ENCODE data around the gene TPCN2. TPM values are rescaled to one million over a fixed set of nuclear protein-coding genes. Genes with fewer than 3 reads are reported as not detected.

The TPCN2 gene
- total RNA-seq, 1 donor from 2014 or later = 6.8 TPM

DNA sequence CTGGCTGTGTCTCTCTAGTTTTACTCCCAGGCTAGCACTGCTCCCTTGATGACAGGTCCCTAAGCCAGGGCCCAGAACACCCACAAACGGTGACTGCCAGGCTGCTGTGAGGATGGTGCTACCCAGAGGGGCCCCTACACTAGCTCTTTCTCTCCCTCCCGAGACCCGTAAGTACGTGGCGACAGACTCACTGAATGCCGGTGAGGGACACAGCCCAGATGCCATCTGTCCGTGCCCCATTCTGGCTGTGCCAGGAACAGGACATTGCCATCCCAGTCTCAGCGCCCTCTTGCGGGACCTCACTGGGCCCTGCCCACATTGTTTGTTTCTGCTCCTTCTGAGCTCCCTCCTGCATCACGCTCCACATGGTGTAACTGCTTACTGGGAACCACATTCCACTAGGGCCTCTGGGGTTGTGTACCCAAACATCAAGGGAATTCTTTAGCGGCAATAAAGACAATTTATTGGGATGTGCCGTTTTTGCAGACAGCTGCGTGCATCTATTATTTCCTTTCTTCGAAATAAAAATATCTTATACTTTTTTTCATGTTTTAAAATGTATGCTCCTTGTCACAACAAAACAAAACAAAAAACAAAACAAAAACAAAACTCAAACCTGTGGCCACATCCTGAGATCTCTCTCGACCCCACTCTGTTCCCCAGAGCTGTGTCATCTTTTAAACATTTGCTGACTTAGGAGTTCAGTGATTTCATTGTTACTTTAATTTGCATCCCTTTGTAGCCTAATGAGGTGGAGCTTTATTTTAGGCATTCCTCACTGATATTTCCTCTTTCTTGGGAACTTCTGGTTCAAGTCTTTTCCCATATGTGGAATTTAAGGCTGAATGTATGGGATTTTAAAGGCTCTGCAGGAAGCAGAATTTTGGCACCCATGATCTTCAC lies 4.4 kb upstream of the TPCN2 start:
- Histone ChIP-seq H3K9me3 (ENCODE audit: control insufficient read depth in 3 of 3, low read length in 3 of 3) (no peaks in the 10 kb centered on the region), H3K36me3 (ENCODE audit: control insufficient read depth in 3 of 3, insufficient read depth in 3 of 3, low read length in 3 of 3) (no peaks in the 10 kb centered on the region), H3K9ac (ENCODE audit: low read depth in 1 of 3, low read length in 3 of 3) (peak overlapping the region in 2 of 3 donors; percentile 10 to 60), H3K27me3 (ENCODE audit: control insufficient read depth in 3 of 3, insufficient read depth in 3 of 3, low read length in 3 of 3) (peaks cover 0 to 9% (median 0%) of the 10 kb centered on the region in 3 donors), H3K27ac (ENCODE audit: low read depth, low read length) (no peak overlapping the region), H3K4me3 (ENCODE audit: low read length in 3 of 3) (peak overlapping the region in 1 of 3 donors; percentile 6), H3K4me1 (ENCODE audit: control insufficient read depth in 3 of 3, insufficient read depth in 3 of 3, low read length in 3 of 3) (peaks cover 0 to 16% (median 6%) of the 10 kb centered on the region in 3 donors)

DNA sequence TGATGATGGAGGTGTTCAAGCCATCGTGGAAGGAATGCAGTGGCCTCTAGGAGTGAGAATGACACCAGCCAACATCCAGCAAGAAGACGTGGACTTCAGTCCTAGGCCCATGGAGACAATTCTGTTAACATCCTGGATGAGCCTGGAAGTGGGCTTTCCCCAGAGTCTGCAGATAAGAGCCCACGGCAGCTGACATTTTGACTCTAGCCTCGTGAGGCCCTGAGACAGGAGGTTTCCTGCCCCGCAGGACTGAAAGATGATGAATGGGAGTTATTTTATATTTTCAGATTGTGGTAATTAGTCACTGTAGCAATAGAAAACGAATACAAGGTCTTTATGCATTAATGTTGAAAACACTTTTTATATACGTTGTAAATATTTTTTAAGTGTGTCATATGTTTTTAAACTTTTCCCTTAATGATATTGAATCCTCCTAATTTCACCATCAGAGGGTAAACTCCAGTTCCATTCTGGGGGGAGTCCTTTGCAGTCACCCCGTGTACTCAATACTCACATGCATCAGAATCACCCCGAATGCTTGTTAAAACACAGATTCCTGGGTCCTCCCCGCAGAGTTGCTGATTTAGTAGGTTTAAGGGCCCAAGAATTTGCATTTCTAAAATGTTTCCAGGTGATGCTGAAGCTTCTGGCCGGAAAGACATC lies 570 bp upstream of the TPCN2 start:
- Histone ChIP-seq H3K4me3 (ENCODE audit: low read length in 3 of 3) (peak overlapping the region; percentile 60 to 88 (median 83)), H3K27me3 (ENCODE audit: control insufficient read depth in 3 of 3, insufficient read depth in 3 of 3, low read length in 3 of 3) (peaks cover 0 to 3% (median 0%) of the 10 kb centered on the region in 3 donors), H3K4me1 (ENCODE audit: control insufficient read depth in 3 of 3, insufficient read depth in 3 of 3, low read length in 3 of 3) (peaks cover 14 to 48% (median 25%) of the 10 kb centered on the region in 3 donors), H3K9ac (ENCODE audit: low read depth in 1 of 3, low read length in 3 of 3) (no peak overlapping the region), H3K9me3 (ENCODE audit: control insufficient read depth in 3 of 3, low read length in 3 of 3) (no peaks in the 10 kb centered on the region), H3K36me3 (ENCODE audit: control insufficient read depth in 3 of 3, insufficient read depth in 3 of 3, low read length in 3 of 3) (no peaks in the 10 kb centered on the region), H3K27ac (ENCODE audit: low read depth, low read length) (no peak overlapping the region)

DNA sequence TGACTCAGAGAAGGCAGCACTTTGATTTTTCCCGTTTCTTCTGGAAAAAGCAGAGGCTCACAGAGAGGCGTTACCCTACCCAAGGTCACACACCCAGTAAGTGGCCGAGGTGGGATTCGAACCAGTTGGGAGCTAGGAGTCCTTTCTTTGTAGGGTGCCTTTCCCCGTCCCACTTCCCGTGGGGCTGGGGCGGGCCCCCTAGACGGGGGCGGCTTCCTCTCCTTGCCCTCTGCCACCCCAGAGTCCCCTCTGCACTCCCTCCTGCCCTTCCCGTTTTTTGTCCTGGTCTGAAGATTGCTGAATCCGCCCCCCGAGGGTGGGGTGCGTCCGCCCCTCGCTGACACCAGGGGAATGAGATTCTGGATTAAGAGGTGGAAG lies 747 bp downstream of the TPCN2 start:
- Histone ChIP-seq H3K36me3 (ENCODE audit: control insufficient read depth in 3 of 3, insufficient read depth in 3 of 3, low read length in 3 of 3) (peaks cover 3 to 5% (median 4%) of the 10 kb centered on the region in 3 donors), H3K4me1 (ENCODE audit: control insufficient read depth in 3 of 3, insufficient read depth in 3 of 3, low read length in 3 of 3) (peaks cover 14 to 43% (median 22%) of the 10 kb centered on the region in 3 donors), H3K4me3 (ENCODE audit: low read length in 3 of 3) (peak overlapping the region; percentile 79 to 88 (median 83)), H3K9ac (ENCODE audit: low read depth in 1 of 3, low read length in 3 of 3) (peak overlapping the region; percentile 84 to 91 (median 90)), H3K9me3 (ENCODE audit: control insufficient read depth in 3 of 3, low read length in 3 of 3) (no peaks in the 10 kb centered on the region), H3K27me3 (ENCODE audit: control insufficient read depth in 3 of 3, insufficient read depth in 3 of 3, low read length in 3 of 3) (no peaks in the 10 kb centered on the region), H3K27ac (ENCODE audit: low read depth, low read length) (peak overlapping the region; percentile 81)

DNA sequence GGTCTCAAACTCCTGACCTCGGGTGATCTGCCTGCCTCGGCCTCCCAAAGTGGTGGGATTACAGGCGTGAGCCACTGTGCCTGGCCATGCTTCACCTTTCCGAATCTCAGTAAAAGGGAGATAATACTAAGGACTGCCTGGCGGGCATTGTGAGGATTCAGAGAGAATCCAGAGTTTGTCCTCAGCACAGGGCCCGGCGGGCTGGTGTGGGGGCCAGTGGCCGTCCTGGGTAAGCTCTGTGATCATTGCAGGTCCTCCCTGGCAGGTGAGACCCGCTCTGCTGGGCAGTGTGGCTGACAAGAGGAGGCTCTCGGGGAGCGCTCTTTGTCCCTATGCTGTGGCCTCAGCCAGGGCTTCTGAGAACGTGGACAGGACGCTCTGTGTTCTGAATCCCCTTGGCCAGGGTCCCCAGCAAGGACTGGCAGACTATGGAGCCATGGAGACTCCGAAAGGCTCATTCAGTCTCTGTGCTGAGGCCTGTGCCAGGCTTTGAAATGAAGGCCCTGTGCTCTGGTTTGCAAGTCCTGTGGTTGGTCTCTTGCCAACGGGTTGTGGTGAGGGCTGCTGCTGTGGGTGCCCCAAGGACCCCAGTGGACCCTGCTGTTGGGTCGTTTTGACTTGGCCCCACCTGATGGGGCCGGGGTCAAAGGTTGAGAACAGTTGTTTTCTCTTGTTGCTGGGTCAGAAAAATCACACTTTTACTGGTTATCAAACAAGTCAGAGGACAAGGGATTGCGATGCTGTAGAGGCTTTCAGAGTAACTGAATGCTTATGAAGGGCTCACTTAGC lies 2.1 kb downstream of the TPCN2 start:
- no peaks in the 10 kb centered on the region for H3K9me3 ChIP-seq (ENCODE audit: control insufficient read depth in 3 of 3, low read length in 3 of 3)
- no peak overlapping the region for H3K27ac ChIP-seq (ENCODE audit: low read depth, low read length)
- H3K27me3 ChIP-seq (ENCODE audit: control insufficient read depth in 3 of 3, insufficient read depth in 3 of 3, low read length in 3 of 3) = no peaks in the 10 kb centered on the region
- peaks cover 10 to 15% (median 11%) of the 10 kb centered on the region in 3 donors for H3K36me3 ChIP-seq (ENCODE audit: control insufficient read depth in 3 of 3, insufficient read depth in 3 of 3, low read length in 3 of 3)
- peak overlapping the region in 1 of 3 donors; percentile 14 for H3K4me3 ChIP-seq (ENCODE audit: low read length in 3 of 3)
- peaks cover 18 to 49% (median 26%) of the 10 kb centered on the region in 3 donors for H3K4me1 ChIP-seq (ENCODE audit: control insufficient read depth in 3 of 3, insufficient read depth in 3 of 3, low read length in 3 of 3)
- peak overlapping the region in 2 of 3 donors; percentile 40 to 50 for H3K9ac ChIP-seq (ENCODE audit: low read depth in 1 of 3, low read length in 3 of 3)

DNA sequence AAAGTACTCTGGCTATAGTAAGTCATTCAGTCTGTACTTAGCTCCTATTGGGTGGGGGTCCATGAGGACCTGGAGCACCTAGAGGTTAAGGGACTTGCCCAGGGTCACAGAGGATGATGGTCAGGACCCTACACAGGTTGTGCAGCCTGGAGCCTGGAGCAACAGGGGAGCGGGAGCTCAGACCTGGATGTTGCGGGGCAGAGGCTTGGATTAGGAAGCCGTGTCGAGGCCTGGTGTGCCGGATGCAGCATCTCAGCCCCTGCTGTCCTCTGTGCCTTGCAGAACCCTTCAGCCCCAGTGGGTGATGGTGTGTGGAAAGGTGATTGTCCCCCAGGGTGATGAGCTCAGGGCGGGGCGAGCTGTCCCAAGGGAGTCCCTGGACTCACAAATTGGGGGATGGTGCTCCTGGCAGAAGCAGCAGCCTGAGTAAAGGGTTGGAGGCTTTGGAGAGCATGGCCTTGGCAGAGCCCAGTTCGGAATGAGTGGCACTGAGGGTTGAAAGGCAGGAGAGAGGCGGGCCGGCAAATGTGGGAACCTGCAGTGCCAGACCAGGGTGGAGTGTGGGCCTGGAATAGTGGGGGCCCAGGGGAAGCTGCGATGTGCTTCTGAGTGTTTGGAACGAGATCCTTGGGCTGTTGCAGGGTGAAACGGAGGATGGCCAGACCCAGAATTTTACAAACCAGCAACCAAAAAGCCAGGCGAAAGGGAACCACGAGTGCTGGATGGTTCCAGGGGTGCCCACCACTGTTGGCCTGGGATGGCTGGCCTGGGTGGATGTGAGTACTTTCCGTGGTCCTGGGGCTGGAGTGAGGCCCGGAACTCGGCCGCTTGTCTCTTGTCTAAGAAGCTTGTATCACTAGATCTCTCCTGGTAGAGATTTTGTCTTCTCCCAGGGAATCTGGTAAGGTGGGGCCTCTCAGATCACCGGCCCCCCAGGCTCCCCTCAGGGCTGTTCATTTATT lies 2.9 kb downstream of the TPCN2 start:
- no peak overlapping the region for H3K27ac ChIP-seq (ENCODE audit: low read depth, low read length)
- H3K9ac ChIP-seq (ENCODE audit: low read depth in 1 of 3, low read length in 3 of 3) = peak overlapping the region in 2 of 3 donors; percentile 20 to 62
- peaks cover 11 to 15% (median 12%) of the 10 kb centered on the region in 3 donors for H3K36me3 ChIP-seq (ENCODE audit: control insufficient read depth in 3 of 3, insufficient read depth in 3 of 3, low read length in 3 of 3)
- no peaks in the 10 kb centered on the region for H3K9me3 ChIP-seq (ENCODE audit: control insufficient read depth in 3 of 3, low read length in 3 of 3)
- H3K4me3 ChIP-seq (ENCODE audit: low read length in 3 of 3) = no peak overlapping the region
- no peaks in the 10 kb centered on the region for H3K27me3 ChIP-seq (ENCODE audit: control insufficient read depth in 3 of 3, insufficient read depth in 3 of 3, low read length in 3 of 3)
- H3K4me1 ChIP-seq (ENCODE audit: control insufficient read depth in 3 of 3, insufficient read depth in 3 of 3, low read length in 3 of 3) = peaks cover 19 to 55% (median 27%) of the 10 kb centered on the region in 3 donors

DNA sequence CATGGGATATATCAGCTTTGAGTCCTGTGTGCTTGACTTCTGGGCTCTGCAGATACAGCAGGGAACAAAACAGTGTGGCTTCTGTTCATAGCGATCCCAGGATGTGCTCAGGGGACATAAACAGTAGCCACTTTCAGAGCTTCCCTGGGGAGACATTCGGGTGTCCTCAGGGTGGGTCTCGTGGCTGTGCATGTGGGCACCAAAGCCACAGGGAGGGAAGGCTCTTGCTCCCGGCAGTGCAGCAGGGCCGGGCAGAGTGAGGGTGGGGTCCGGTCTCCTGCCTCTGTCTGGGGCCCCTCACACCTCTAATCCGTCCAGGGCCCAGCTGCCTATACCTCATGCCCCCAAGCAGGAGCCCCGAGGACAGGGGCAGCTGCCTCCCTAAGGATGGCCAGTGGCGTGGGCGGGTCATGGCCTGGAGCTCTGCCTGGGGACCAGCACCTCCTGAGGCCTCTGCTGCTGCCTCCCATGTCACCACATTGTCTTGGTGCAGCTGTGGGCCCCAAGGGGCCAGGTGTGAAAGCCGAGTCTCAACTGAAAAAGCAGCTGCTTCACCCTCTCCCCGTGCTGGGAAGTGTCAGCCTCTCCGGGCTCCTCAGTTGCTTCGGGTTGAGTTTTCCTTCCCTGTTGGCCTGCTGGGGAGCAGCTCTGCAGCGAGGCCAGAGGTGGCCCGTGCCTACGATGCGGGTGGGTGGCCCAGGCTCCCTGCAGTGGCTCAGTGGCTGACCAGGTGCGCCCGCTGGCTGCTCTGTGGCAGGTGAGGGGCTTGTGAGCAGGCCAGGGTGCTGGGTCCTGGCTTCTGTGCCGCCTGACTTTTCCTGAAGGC lies 3.8 kb downstream of the TPCN2 start:
- Histone ChIP-seq H3K9me3 (ENCODE audit: control insufficient read depth in 3 of 3, low read length in 3 of 3) (no peaks in the 10 kb centered on the region), H3K27me3 (ENCODE audit: control insufficient read depth in 3 of 3, insufficient read depth in 3 of 3, low read length in 3 of 3) (no peaks in the 10 kb centered on the region), H3K27ac (ENCODE audit: low read depth, low read length) (no peak overlapping the region), H3K4me1 (ENCODE audit: control insufficient read depth in 3 of 3, insufficient read depth in 3 of 3, low read length in 3 of 3) (peaks cover 19 to 55% (median 27%) of the 10 kb centered on the region in 3 donors), H3K4me3 (ENCODE audit: low read length in 3 of 3) (no peak overlapping the region), H3K36me3 (ENCODE audit: control insufficient read depth in 3 of 3, insufficient read depth in 3 of 3, low read length in 3 of 3) (peaks cover 15 to 17% (median 15%) of the 10 kb centered on the region in 3 donors), H3K9ac (ENCODE audit: low read depth in 1 of 3, low read length in 3 of 3) (peak overlapping the region in 2 of 3 donors; percentile 20 to 33)

DNA sequence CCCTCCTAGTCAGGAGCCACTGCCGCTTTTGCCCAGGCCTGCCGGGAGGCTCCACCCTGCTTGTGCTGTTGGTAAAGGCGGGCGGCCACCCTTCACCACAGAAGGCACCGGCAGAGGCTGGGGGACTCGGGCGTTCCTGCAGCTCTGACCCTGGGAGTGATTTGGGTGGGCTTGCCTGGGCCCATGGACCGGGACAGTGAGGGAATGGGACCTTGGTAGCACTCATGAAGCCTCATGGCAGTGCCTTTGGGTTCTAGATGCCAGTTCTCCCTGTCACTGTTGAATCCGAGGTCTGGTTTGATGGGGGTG lies 4.4 kb downstream of the TPCN2 start:
- H3K4me1 ChIP-seq (ENCODE audit: control insufficient read depth in 3 of 3, insufficient read depth in 3 of 3, low read length in 3 of 3) = peaks cover 19 to 51% (median 24%) of the 10 kb centered on the region in 3 donors
- H3K9ac ChIP-seq (ENCODE audit: low read depth in 1 of 3, low read length in 3 of 3) = peak overlapping the region in 1 of 3 donors; percentile 33
- no peak overlapping the region for H3K27ac ChIP-seq (ENCODE audit: low read depth, low read length)
- no peaks in the 10 kb centered on the region for H3K9me3 ChIP-seq (ENCODE audit: control insufficient read depth in 3 of 3, low read length in 3 of 3)
- peaks cover 17 to 18% (median 17%) of the 10 kb centered on the region in 3 donors for H3K36me3 ChIP-seq (ENCODE audit: control insufficient read depth in 3 of 3, insufficient read depth in 3 of 3, low read length in 3 of 3)
- no peaks in the 10 kb centered on the region for H3K27me3 ChIP-seq (ENCODE audit: control insufficient read depth in 3 of 3, insufficient read depth in 3 of 3, low read length in 3 of 3)
- no peak overlapping the region for H3K4me3 ChIP-seq (ENCODE audit: low read length in 3 of 3)

DNA sequence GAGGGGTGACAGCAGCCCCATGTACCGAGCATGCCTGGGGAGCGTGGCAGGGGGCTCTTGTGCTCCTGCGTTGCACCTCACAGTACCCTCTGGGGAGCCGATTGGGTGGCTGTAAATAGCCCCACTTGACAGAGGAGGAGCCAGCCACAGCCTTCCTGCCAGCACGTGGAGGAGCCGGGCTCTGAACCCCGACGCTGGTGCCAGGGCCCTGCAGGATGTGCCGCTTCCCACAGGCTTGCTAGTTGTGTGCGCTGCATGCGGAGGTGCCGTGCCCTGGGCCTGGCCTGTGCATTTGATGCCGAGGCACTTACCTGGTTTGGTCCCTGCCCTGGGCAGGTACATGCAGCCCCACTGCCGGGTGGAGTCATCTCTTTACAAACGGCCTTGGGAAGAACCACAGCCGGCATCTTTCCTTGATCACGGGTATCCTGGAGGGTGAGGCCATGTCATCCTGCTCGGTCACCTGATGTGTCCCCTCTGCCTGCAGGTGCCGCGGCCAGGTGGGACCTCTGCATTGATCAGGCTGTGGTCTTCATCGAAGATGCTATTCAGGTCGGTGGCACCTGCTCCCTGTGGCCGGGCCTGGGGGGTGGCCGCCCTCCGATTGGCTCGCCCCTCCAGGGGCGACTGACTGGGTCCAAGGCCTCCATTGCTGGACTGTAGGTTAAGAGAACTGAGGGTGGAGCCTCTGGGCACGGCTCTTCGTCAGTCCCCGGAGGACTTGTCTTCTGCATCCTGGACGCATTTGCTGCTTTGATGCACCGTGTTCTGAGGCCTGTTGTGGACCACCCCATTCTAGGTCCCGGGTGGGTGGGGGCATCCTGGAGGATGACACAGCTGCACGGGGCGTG lies 5.0 kb downstream of the TPCN2 start:
- Histone ChIP-seq H3K36me3 (ENCODE audit: control insufficient read depth in 3 of 3, insufficient read depth in 3 of 3, low read length in 3 of 3) (peaks cover 17 to 18% (median 18%) of the 10 kb centered on the region in 3 donors), H3K4me3 (ENCODE audit: low read length in 3 of 3) (no peak overlapping the region), H3K27ac (ENCODE audit: low read depth, low read length) (no peak overlapping the region), H3K9ac (ENCODE audit: low read depth in 1 of 3, low read length in 3 of 3) (no peak overlapping the region), H3K4me1 (ENCODE audit: control insufficient read depth in 3 of 3, insufficient read depth in 3 of 3, low read length in 3 of 3) (peaks cover 19 to 47% (median 24%) of the 10 kb centered on the region in 3 donors), H3K27me3 (ENCODE audit: control insufficient read depth in 3 of 3, insufficient read depth in 3 of 3, low read length in 3 of 3) (no peaks in the 10 kb centered on the region), H3K9me3 (ENCODE audit: control insufficient read depth in 3 of 3, low read length in 3 of 3) (no peaks in the 10 kb centered on the region)

All from skeletal muscle tissue (tissue), 4 donors.